Measurements from ENCODE around the gene SPDYE5. TPM values are rescaled to one million over a fixed set of nuclear protein-coding genes. Genes with fewer than 3 reads are reported as not detected.
"Not testable (repeated sequence)": the region's sequence is repeated elsewhere in the genome, so short reads cannot be mapped to it uniquely, and the experiment has no call there.

The SPDYE5 gene, protein sequence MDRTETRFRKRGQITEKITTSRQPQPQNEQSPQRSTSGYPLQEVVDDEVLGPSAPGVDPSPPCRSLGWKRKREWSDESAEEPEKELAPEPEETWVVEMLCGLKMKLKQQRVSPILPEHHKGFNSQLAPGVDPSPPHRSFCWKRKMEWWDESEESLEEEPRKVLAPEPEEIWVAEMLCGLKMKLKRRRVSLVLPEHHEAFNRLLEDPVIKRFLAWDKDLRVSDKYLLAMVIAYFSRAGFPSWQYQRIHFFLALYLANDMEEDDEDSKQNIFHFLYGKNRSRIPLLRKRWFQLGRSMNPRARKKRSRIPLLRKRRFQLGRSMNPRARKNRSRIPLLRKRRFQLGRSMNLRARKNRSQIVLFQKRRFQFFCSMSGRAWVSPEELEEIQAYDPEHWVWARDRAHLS
- total RNA-seq = under 0.01 TPM

DNA sequence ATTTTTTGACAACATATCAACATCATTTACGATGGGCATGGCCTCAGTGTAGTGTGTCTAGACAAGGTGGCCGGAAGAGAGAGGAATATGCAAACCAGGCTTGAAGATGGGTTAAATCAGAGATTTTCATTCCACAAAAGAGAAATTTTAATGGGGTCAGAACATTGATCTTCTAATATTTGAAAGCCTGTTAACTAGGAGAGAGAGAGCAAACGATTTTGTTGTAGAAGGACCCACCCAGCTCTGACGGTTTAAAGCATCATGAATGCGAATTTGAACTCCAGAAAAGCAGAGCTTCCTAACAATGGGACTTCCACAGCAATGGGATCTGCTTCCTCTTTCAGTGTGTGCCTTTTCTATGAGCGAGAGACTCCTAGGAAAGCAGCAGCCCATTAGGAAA is at the start of gene SPDYE5:
Gene SPDYE5, plus strand, starts transcription at position 301 of the 400 bp plus-strand sequence. CDS start 1,728 bp downstream, outside the sequence.
- DNase-seq (ENCODE audit: low read depth in 2 of 3, low spot score in 2 of 3) = not testable (repeated sequence)

DNA sequence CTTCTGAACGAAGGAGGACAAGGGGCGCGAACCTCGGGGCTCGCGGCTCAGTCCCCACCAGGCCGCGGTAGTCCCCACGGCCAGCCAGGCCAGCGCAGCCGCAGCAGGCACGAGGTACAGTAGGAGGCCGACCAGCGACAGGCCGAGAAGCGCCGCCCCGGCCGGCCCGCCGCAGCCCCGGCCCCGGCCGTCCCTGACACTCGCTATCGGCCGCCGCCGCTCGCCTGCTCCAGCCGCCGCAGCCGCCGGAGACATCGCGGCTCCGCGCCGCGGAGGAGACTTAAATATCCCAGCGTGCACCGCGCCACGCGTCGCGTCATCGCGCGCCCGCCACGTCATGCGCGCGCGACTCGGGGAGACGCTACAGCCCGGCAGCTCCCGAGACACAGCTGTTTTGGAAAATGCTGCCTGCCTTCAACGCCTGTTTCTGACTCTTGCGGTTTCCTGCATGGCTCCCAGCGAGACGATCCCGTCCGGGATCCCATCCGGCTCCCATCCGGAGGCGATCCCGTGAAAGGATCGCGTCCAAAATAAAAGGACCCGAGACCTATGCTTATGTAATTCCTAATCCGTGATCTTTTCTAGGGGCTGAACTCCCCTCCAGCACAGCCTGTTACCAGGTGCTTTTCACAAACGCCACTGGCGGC is 49.5 kb upstream of the SPDYE5 start:
- DNase-seq (ENCODE audit: low read depth in 2 of 3, low spot score in 2 of 3) = peak; percentile 11 to 21 (median 11)

DNA sequence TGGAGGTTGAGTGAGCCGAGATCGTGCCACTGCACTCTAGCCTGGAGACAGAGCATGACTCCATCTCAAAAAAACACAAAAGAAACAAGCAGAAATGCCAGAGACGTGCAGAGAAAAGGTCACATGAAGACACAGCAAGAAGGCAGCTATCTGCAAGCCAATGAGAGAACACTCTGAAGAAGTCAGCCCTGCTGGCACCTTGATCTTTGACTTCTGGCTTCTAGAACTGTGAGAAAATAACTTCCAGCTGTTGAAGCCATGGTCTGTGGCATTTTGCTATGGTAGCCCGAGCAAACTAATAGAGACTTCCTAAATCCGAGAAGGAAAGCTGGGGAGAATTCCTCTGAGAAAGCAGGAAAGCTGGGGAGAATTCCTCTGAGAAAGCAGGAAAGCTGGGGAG is 42.2 kb upstream of the SPDYE5 start:
- DNase-seq (ENCODE audit: low read depth in 2 of 3, low spot score in 2 of 3) = not testable (repeated sequence)

DNA sequence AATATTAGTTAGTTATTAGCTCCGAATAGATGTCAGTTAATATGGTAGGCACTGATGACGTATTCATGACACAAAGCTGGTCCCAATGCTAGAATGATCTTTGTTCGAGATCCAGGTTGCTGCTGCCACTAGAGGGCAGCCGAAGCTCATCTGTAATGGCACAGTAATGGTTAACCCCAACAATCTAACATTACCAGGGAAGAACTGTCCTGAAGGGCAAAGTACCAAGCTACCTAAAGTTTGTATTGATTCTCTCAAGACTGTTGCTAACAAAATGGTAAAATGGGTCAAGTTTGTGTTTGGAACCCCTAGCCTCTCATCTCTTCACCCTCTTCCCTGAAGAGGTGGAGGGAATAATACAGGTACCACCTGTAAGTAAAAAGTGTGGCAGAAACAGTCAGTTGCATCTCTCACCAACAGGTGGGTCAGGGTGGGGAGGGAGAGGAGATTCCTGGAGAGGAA is 39.6 kb upstream of the SPDYE5 start:
- DNase-seq (ENCODE audit: low read depth in 2 of 3, low spot score in 2 of 3) = not testable (repeated sequence)

DNA sequence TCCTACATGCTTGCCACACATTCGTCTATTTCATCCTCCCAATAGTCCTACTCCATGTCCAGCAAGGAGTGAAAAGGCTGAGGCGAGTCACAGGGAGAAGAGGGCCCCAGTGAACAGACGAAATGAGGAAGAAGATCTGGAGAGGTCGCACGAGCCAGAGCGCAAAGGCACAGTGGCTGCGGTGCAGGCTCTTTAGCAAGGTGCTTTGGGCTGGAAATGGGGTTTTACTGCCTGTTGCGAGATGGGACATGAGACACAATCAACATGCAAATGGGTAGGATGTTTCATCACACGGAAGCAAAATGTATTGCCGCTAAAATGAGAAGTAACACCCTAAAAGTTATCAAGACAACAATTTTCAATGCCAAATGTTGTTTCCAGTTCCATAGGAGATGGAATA is 35.7 kb upstream of the SPDYE5 start:
- DNase-seq (ENCODE audit: low read depth in 2 of 3, low spot score in 2 of 3) = not testable (repeated sequence)

DNA sequence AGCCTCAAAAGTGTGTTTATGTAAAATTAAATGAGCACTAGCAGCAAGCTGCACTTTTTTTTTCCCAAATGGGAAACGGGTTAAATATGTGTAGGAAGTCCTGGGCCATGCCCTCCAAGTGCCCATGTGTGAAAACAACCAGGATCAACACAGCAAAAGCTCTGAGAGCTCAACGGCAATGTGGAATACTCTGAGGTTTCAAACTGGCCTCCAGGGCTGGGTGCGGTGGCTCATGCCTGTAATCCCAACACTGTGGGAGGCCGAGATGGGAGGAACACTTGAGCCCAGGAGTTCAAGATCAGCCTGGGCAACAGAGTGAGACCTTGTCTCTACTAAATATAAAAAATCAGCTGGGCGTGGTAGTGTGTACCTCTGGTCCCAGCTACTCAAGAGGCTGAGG is 34.1 kb upstream of the SPDYE5 start:
- not testable (repeated sequence) for DNase-seq (ENCODE audit: low read depth in 2 of 3, low spot score in 2 of 3)

DNA sequence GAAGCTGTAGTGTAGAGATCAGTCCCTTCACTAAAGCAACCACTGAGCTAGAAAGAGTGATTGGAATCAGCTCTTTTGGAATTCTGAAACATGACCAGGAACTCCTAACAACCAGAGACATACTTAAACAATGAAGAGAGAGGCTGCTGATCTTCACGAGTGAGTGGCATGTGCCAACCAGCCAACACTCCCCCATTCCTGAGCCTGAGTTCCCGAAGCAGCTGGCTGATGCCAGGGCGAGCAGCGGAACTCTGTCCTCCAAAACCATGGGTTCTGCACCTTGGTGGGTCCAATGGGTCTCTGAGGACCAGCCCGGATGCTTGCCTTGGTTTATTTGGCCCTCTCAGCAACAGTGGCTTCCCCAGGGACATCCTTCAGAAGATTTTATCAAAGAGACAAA is 31.6 kb upstream of the SPDYE5 start:
- DNase-seq (ENCODE audit: low read depth in 2 of 3, low spot score in 2 of 3) = not testable (repeated sequence)

DNA sequence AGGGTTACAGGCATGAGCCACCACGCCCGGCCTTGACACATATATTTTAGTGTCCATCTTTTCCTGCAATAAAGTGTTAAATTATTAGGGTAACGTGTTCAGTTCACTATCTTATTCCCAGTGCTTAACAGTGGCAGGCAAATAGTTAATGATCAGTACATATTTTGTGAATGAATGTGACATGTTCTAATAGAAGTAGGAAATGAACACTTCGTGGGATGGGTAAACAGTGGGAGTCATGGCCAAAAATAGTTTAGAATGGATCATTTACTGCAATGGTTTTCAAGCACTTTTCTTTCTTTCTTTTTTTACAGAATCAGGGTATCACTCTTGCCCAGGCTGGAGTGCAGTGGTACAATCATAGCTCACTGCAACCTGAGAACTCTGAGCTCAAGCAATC is 22.0 kb upstream of the SPDYE5 start:
- DNase-seq (ENCODE audit: low read depth in 2 of 3, low spot score in 2 of 3) = not testable (repeated sequence)

DNA sequence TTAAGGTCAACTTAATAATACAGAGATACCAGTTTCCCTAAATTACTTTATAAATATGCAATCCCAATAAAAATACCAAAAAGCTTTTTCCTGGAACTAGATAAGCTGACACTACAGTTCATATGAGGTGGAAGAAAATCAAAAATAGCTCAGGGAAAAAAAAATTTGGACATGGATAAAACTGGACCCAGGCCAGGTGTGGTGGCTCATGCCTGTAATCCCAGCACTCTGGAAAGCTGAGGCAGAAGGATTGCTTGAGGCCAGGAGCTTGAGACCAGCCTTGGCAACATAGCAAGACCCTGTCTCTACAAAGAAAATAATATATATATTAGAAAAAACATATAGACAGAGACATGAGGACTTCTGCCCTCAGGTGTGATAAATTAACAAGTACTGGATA is 14.7 kb upstream of the SPDYE5 start:
- DNase-seq (ENCODE audit: low read depth in 2 of 3, low spot score in 2 of 3) = not testable (repeated sequence)

DNA sequence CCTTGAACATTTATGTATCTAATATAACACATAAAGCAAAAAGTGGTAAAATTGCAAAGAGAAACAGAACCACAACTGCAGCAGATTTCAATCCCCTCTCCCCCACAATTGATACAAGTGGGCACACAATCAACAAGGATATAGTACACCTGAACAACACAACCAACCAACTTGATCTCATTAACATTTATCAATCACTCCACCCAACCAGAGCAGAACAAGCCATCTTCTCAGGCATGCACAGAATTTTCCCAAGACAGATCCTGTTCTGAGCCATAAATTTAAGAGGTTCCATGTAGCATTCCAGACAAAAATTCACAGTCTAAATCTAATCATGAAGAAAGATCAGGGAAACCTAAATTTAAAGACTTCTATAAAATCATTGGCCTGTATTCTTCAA is 11.8 kb upstream of the SPDYE5 start:
- not testable (repeated sequence) for DNase-seq (ENCODE audit: low read depth in 2 of 3, low spot score in 2 of 3)

DNA sequence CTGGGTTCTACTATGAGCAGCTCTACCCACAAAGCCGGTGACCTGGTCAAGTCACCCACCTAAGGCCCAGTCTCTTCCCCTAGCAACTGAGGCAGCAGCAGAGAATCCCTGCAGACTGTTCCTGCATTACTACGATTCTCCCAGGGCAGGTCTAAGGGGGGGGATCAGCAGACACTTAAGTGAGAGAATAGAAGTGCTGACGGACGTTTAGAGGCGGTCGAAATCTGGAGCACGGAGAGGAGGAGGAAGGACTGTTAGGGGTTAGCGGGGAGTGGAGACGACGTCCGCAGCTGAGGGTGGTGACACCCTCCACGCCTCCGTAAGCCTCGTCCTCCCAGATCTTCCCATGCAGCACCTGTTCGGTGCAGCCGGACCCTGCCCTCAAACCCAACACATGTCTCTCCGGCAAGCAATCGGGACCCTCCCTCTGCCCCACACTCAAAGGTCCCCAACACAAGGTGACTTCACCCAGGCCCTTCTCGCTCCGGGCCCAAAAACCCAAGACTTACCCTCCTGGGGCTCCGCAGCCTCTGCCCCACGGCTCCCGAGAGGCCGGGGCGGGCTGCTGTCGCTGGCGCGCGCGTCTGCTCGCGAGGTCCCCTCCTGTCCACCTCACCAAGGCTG is 6.7 kb upstream of the SPDYE5 start:
- not testable (repeated sequence) for DNase-seq (ENCODE audit: low read depth in 2 of 3, low spot score in 2 of 3)

DNA sequence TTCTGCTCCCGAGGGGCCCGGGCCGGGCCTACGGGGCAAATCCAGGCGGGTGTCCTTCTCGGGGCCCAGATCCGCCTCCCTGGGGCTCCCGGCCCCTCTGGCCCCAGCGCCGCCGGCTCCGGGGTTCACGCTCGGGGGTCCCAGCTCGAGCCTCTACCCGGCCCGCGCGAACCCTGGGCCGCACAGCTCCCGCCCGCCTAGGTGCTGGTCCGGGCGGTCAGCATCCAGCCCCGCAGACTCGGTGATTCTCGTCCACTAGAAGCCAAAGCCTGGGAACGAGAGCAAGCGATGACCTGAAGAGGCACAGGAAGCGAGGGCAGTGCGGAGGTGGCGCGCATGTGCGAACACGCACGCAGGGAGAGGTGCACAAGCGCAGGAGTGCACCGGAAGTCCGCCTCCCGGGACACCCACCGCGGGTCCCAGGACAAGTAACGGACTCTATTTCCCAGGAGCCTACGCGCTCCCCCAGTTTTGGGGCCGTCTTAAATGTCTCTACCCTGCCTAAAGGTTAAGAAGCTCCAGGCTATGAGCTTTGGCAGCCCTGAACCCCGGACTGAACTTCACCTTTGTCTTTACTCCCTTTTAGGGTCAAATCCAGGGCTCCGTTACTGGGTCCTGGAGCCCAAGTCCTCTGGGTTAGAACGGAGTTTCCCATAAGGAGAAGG is 6.0 kb upstream of the SPDYE5 start, which contains the start of gene POM121C:
Gene POM121C, minus strand, starts transcription at position 321 of the 665 bp plus-strand sequence. CDS start 44,803 bp downstream, outside the sequence.
- DNase-seq (ENCODE audit: low read depth in 2 of 3, low spot score in 2 of 3) = peak; percentile 56 to 83 (median 76)

DNA sequence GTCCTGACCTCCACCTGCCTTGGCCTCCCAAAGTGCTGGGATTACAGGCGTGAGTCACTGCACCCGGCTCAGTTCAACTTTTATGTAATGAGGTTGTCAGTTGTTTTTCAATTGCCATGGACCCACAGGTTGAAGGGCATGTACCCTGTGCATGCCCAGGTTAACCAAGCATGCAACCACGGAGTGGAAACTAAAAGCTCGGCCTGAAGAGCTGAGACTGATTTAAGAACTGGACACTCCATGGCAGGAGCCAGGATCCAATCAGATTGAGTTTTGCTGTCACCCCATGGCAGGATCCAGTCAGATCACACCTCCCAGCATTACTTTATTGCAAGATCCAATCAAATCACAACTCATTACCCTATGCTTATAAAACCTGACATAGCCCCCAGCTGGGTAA is 16.9 kb downstream of the SPDYE5 start:
- DNase-seq (ENCODE audit: low read depth in 2 of 3, low spot score in 2 of 3) = not testable (repeated sequence)

DNA sequence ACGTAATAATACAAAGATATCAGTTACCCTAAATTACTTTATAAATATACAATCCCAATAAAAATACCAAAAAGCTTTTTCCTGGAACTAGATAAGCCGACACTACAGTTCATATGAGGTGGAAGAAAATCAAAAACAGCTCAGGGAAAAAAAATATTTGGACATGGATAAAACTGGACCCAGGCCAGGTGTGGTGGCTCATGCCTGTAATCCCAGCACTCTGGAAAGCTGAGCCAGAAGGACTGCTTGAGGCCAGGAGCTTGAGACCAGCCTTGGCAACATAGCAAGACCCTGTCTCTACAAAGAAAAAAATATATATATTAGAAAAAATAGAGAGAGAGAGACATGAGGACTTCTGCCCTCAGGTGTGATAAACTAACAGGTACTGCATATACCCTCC is 26.7 kb downstream of the SPDYE5 start:
- not testable (repeated sequence) for DNase-seq (ENCODE audit: low read depth in 2 of 3, low spot score in 2 of 3)

DNA sequence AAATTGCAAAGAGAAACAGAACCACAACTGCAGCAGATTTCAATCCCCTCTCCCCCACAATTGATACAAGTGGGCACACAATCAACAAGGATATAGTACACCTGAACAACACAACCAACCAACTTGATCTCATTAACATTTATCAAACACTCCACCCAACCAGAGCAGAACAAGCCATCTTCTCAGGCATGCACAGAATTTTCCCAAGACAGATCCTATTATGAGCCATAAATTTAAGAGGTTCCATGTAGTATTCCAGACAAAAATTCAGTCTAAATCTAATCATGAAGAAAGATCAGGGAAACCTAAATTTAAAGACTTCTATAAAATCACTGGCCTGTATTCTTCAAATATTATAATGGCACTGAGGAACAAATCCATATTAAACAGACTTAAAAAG is 29.6 kb downstream of the SPDYE5 start:
- not testable (repeated sequence) for DNase-seq (ENCODE audit: low read depth in 2 of 3, low spot score in 2 of 3)

DNA sequence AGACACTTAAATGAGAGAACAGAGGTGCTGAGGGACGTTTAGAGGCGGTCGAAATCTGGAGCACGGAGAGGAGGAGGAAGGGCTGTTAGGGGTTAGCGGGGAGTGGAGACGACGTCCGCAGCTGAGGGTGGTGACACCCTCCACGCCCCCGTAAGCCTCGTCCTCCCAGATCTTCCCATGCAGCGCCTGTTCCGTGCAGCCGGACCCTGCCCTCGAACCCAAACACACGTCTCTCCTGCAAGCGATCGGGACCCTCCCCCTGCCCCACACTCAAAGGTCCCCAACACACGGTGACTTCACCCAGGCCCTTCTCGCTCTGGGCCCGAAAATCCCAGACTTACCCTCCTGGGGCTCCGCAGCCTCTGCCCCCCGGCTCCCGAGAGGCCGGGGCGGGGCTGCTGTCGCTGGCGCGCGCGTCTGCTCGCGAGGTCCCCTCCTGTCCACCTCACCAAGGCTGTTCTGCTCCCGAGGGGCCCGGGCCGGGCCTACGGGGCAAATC is 35.2 kb downstream of the SPDYE5 start:
- peak in 1 of 3 donors; percentile 10 for DNase-seq (ENCODE audit: low read depth in 2 of 3, low spot score in 2 of 3)

DNA sequence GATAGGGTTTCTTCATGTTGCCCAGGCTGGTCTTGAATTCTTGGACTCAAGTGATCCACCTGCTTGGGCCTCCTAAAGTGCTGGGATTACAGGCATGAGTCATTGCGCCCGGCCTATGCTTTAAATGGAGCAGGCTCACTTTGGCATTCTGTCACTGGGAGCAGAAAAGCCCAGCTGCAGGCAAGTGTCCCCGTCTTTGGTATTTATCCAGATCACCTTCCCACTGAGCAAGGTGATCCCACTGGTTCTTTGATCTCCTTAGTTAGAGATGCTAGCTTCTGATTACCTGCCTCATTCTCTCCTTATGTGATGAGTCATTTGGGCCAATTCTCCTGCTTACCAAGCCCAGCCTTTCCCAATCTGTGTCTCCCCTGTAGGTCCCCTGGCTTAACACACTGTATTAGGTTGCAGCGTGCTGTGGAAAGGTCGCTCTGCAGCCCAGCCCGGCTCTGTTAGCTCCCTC is 39.3 kb downstream of the SPDYE5 start:
- DNase-seq (ENCODE audit: low read depth in 2 of 3, low spot score in 2 of 3) = no peak

DNA sequence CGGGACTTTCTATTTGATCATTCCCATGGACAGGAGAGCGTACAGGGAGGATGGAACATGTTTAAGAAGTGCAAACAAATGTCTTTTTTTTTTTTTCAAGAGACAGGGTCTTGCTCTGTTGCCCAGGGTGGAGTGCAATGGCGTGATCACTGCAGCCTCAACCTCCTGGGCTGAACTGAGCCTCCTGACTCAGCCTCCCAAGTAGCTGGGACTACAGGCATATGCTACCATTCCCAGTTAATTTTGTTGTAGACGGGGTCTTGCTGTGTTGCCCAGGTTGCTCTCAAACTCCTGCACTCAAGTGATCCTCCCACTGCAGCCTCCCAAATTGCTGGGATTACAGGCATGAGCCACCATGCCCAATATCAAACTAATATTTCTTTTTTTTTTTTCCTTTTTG is 40.5 kb downstream of the SPDYE5 start:
- DNase-seq (ENCODE audit: low read depth in 2 of 3, low spot score in 2 of 3) = no peak

DNA sequence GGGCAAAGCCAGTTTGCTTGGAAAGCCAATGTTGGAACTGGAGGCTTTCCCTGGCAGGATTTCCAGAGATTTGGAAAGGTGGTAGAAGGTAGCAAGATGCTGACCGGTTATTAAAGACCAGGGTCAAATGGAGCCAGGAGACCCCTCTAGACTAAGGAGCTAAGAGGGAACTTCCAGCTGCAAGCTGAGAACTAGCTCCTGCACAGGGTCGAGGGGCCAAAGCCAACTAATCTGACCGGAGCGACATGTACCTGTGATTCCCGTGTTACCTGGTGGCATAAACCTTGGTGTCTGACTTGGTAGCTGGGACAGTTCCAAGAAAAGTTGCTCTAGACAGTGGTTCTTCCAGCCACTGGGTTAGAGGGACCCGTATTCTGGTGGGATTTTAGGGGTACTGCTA is 41.8 kb downstream of the SPDYE5 start:
- no peak for DNase-seq (ENCODE audit: low read depth in 2 of 3, low spot score in 2 of 3)

DNA sequence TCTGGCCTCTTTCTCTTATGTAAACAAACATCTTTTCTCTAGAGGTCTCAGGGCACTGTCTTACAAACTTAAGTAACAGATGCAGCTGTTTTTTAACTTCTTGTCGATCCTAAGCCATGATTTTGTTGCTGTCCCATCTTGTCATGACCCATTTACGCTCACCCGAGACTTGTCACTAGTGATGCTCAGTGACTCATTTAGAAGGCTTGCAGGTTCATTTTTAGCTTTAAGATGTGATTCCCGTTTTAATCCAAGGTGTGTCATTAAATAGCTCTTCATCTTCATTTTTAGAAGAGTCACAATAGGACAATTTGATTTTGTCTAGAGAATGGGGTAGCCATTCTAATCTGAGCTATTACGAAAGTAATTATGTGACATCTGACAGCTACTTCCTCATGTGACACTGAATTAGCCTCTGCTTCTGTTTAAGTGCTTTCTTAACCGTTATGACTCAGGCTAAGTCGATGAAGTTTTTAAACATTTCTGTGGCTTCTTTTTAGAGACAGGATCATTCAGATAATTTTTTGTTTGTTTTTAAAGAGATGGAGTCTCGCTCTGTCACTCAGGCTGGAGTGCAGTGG is 42.7 kb downstream of the SPDYE5 start:
- peak in 2 of 3 donors; percentile 54 to 77 for DNase-seq (ENCODE audit: low read depth in 2 of 3, low spot score in 2 of 3)

Data from hematopoietic multipotent progenitor cell (in vitro differentiated cells).